ENCODE measurements around the gene LPP. TPM values are rescaled to one million over a fixed set of nuclear protein-coding genes. Genes with fewer than 3 reads are reported as not detected.

Gene LPP
- polyA plus RNA-seq, 1 donor (not counting 4 experiments of a cell fraction or from before 2014, with no cell fraction given) = 16.0 TPM

DNA sequence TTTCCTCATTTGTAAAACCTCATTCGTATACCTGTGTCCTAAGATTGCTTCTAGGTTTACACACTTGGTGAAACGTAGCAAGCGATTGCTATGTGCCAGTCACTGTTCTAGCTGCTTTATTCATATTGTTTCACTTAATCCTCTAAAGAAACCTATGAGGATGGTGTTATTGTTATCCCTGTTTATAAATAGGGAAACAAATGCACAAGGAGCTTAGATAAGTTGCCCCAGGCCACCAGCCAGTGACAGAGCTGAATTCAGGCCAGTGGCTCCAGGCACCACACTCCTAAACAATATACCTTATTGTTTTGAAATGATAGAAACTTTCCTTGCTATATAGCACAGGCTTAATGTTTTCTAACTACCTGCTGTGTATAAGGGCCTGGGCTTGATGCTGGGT is 44.0 kb downstream of the LPP start:
- TF ChIP-seq, protein P1, sequence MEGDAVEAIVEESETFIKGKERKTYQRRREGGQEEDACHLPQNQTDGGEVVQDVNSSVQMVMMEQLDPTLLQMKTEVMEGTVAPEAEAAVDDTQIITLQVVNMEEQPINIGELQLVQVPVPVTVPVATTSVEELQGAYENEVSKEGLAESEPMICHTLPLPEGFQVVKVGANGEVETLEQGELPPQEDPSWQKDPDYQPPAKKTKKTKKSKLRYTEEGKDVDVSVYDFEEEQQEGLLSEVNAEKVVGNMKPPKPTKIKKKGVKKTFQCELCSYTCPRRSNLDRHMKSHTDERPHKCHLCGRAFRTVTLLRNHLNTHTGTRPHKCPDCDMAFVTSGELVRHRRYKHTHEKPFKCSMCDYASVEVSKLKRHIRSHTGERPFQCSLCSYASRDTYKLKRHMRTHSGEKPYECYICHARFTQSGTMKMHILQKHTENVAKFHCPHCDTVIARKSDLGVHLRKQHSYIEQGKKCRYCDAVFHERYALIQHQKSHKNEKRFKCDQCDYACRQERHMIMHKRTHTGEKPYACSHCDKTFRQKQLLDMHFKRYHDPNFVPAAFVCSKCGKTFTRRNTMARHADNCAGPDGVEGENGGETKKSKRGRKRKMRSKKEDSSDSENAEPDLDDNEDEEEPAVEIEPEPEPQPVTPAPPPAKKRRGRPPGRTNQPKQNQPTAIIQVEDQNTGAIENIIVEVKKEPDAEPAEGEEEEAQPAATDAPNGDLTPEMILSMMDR (optimal IDR thresholded peaks at IDR 0.05 in 1 of 3, IDR thresholded peaks at IDR 0.05 in 1 of 3, conservative IDR thresholded peaks at IDR 0.05 in 1 of 3; ENCODE audit: extremely low read depth in 1 of 3, insufficient read depth in 2 of 3, low read length in 3 of 3) = no peak
- no peak for TF ChIP-seq EZH2 (IDR thresholded peaks at IDR 0.05; ENCODE audit: low read length)
- H3K9me3 ChIP-seq (ENCODE audit: control insufficient read depth, low read depth, low read length) = no peaks in the 10 kb centered on the region
- no peak for FAIRE-seq
- no peak overlapping the region for H3K27ac ChIP-seq (ENCODE audit: control insufficient read depth, insufficient read depth, low read length)
- peaks cover 4% of the 10 kb centered on the region for H4K20me1 ChIP-seq (ENCODE audit: control insufficient read depth, extremely low read depth, insufficient read depth, low read length)
- H3K4me1 ChIP-seq (ENCODE audit: control insufficient read depth, extremely low read depth, insufficient read depth, low read length) = peaks cover 19% of the 10 kb centered on the region
- H3K4me2 ChIP-seq (ENCODE audit: control insufficient read depth, extremely low read depth, insufficient read depth, low read depth, low read length) = no peak overlapping the region
- DNase-seq (ENCODE audit: low read depth, low spot score) = no peak
- H3K79me2 ChIP-seq (ENCODE audit: control insufficient read depth, insufficient read depth, low read length) = peaks cover 73% of the 10 kb centered on the region
- dilution Hi-C loops (cut with MboI; ENCODE audit: extremely low pct_ligation_motif_present, low sequenced_read_pairs) = no loop called here
- peaks cover 2 to 4% of the 10 kb centered on the region in 2 experiments for H3K36me3 ChIP-seq (ENCODE audit: control insufficient read depth in 2 of 2, extremely low read depth in 1 of 2, insufficient read depth in 2 of 2, low read length in 2 of 2)
- H3K4me3 ChIP-seq (ENCODE audit: control insufficient read depth in 2 of 3, extremely low read depth in 1 of 3, insufficient read depth in 2 of 3, low read depth in 1 of 3, low read length in 3 of 3) = no peak overlapping the region
- no peaks in the 10 kb centered on the region for H3K27me3 ChIP-seq (ENCODE audit: control insufficient read depth, extremely low read depth, insufficient read depth, low read length)
- no peak overlapping the region for H3K9ac ChIP-seq (ENCODE audit: control insufficient read depth, extremely low read depth, insufficient read depth, low read length)
- H2AFZ ChIP-seq (ENCODE audit: control insufficient read depth, low read length) = no peak overlapping the region
- H3K9me1 ChIP-seq (ENCODE audit: control insufficient read depth, extremely low read depth, insufficient read depth, low read length) = no peaks in the 10 kb centered on the region

DNA sequence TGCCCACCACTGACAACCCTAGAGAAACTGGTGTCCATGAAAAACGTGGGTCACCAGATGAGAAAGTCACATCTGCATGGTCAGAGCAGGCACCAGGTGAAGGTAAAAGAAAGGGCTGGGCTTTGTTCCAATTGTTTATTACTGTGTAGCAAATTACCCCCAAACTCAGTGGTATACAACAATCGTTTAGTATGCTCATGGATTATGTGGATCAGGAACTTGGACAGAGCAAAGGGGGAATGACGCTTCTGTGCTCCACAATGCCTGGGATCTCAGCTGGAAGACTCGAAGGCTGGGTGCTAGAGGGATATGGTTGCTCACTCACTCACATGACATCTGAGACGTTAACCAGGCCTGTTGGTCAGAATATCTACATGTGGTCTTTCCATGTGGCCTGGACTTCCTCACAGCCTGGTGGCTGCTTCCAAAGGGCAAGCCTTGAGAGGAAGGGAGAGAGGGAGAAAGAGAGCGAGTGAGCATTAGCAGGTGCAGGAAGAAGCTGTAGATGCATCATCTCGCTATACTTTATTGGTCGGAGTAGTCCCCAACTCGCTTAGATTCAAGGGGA is 44.9 kb downstream of the LPP start:
- Histone ChIP-seq H3K4me3 (ENCODE audit: control insufficient read depth in 2 of 3, extremely low read depth in 1 of 3, insufficient read depth in 2 of 3, low read depth in 1 of 3, low read length in 3 of 3) (no peak overlapping the region), H3K9me1 (ENCODE audit: control insufficient read depth, extremely low read depth, insufficient read depth, low read length) (peaks cover under 1% of the 10 kb centered on the region), H3K9ac (ENCODE audit: control insufficient read depth, extremely low read depth, insufficient read depth, low read length) (no peak overlapping the region), H3K27me3 (ENCODE audit: control insufficient read depth, extremely low read depth, insufficient read depth, low read length) (no peaks in the 10 kb centered on the region), H3K4me1 (ENCODE audit: control insufficient read depth, extremely low read depth, insufficient read depth, low read length) (peaks cover 19% of the 10 kb centered on the region), H3K36me3 (ENCODE audit: control insufficient read depth in 2 of 2, extremely low read depth in 1 of 2, insufficient read depth in 2 of 2, low read length in 2 of 2) (peaks cover 0 to 3% of the 10 kb centered on the region in 2 experiments), H3K4me2 (ENCODE audit: control insufficient read depth, extremely low read depth, insufficient read depth, low read depth, low read length) (no peak overlapping the region), H3K27ac (ENCODE audit: control insufficient read depth, insufficient read depth, low read length) (no peak overlapping the region), H3K9me3 (ENCODE audit: control insufficient read depth, low read depth, low read length) (no peaks in the 10 kb centered on the region), H3K79me2 (ENCODE audit: control insufficient read depth, insufficient read depth, low read length) (peaks cover 70% of the 10 kb centered on the region), H2AFZ (ENCODE audit: control insufficient read depth, low read length) (no peak overlapping the region), H4K20me1 (ENCODE audit: control insufficient read depth, extremely low read depth, insufficient read depth, low read length) (peaks cover 4% of the 10 kb centered on the region)
- TF ChIP-seq, protein P1 (optimal IDR thresholded peaks at IDR 0.05 in 1 of 3, IDR thresholded peaks at IDR 0.05 in 1 of 3, conservative IDR thresholded peaks at IDR 0.05 in 1 of 3; ENCODE audit: extremely low read depth in 1 of 3, insufficient read depth in 2 of 3, low read length in 3 of 3) = no peak
- TF ChIP-seq EZH2 (IDR thresholded peaks at IDR 0.05; ENCODE audit: low read length) = no peak
- no peak for FAIRE-seq
- no peak for DNase-seq (ENCODE audit: low read depth, low spot score)
- dilution Hi-C loops (cut with MboI; ENCODE audit: extremely low pct_ligation_motif_present, low sequenced_read_pairs) = no loop called here

All from keratinocyte (primary cell).